Immature natural killer cell (primary cell): ENCODE data around the gene TM4SF5. TPM values are rescaled to one million over a fixed set of nuclear protein-coding genes. Genes with fewer than 3 reads are reported as not detected.
A peak's percentile ranks its signal among the peaks of the same experiment; 100 is the strongest.
"Not testable (repeated sequence)": the region's sequence is repeated elsewhere in the genome, so short reads cannot be mapped to it uniquely, and the experiment has no call there.

Experiments
- DNase-seq, 3 donors: peaks; one replicate each; pipeline ENCODE4 v3.0.0; 2022; ENCODE audit warnings: mixed read lengths in 1 of 3
- H3K27ac Mint-ChIP-seq, 6 donors: one replicate each; pipeline ENCODE4 v1.8.0; 2020; ENCODE audit warnings: mixed read lengths in 6 of 6, mild to moderate bottlenecking in 5 of 6, inconsistent platforms in 4 of 6, moderate library complexity in 3 of 6
- H3K27me3 Mint-ChIP-seq, 3 donors: one replicate each; pipeline ENCODE4 v1.8.0; 2020 to 2021; ENCODE audit warnings: low read depth in 3 of 3, mild to moderate bottlenecking in 3 of 3, mixed read lengths in 3 of 3, moderate library complexity in 3 of 3, inconsistent platforms in 1 of 3
- H3K36me3 Mint-ChIP-seq, 3 donors: one replicate each; pipeline ENCODE4 v1.8.0; 2020; ENCODE audit warnings: mixed read lengths in 3 of 3, inconsistent platforms in 2 of 3, mild to moderate bottlenecking in 2 of 3
- H3K4me1 Mint-ChIP-seq, 2 donors: one replicate each; pipeline ENCODE4 v1.8.0; 2020; ENCODE audit warnings: inconsistent platforms in 2 of 2, mild to moderate bottlenecking in 2 of 2, mixed read lengths in 2 of 2, moderate library complexity in 1 of 2
- H3K4me3 Mint-ChIP-seq, 5 donors: one replicate each; pipeline ENCODE4 v1.8.0; 2020; ENCODE audit warnings: mild to moderate bottlenecking in 5 of 5, mixed read lengths in 5 of 5, inconsistent platforms in 3 of 5, moderate library complexity in 3 of 5
- H3K9me3 Mint-ChIP-seq, 6 donors: one replicate each; pipeline ENCODE4 v1.8.0; 2020; ENCODE audit warnings: mild to moderate bottlenecking in 6 of 6, mixed read lengths in 6 of 6, inconsistent platforms in 4 of 6, moderate library complexity in 3 of 6
- polyA plus RNA-seq, 3 donors: library from polyadenylated mRNA; unstranded; fragments of 300-500 nt; fragmentation: Illumina TruSeq; gene quantifications; one replicate each; pipeline ENCODE4 v1.2.3, GENCODE V29; 2021

The TM4SF5 gene
- polyA plus RNA-seq, 3 donors from 2014 or later: not detected

DNA sequence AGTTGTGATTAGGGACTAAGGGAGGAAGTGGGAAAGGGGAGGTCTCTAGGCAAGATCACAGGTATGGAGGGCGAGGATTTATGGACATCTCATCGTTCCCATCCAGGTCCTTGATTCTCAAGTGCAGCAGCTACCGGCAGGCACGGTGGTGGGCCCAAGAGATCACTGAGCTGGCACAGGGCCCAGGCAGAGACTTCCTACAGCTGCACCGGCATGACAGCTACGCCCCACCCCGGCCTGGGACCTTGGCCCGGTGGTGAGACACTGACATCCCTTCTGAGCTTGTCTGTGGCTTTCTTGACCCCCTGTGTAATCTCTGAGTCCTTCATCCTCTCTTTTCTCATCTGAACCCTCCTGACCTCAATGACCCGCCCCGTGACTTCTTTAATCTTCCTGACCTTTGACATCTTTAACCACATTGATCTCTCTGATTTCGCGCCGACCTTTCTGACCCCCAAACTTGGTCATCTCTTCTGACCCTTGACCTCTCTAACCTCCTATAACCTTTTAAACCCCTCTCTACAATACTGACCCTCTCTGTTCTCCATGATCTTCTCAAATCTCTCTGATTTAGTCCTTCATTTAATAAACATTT is 39.1 kb downstream of the TM4SF5 start:
- Mint-ChIP-seq H3K27ac (no peak overlapping the region), H3K36me3 (peaks cover 5 to 9% (median 7%) of the 10 kb centered on the region in 3 donors), H3K27me3 (peaks cover 0 to 2% (median 0%) of the 10 kb centered on the region in 3 donors), H3K9me3 (no peaks in the 10 kb centered on the region), H3K4me1 (peaks cover 5 to 8% of the 10 kb centered on the region in 2 donors), H3K4me3 (peak overlapping the region in 1 of 5 donors; percentile 3)
- DNase-seq: no peak

- Mint-ChIP-seq H3K27me3 (peaks cover 0 to 2% (median 0%) of the 10 kb centered on the region in 3 donors), H3K4me3 (no peak overlapping the region), H3K4me1 (peaks cover 0 to 1% of the 10 kb centered on the region in 2 donors), H3K36me3 (peaks cover 5 to 9% (median 7%) of the 10 kb centered on the region in 3 donors), H3K9me3 (no peaks in the 10 kb centered on the region), H3K27ac (no peak overlapping the region)
- DNase-seq: no peak
Observed at GRCh38 chr17:4811471-4811870, 39.8 kb downstream of the TM4SF5 start.

DNA sequence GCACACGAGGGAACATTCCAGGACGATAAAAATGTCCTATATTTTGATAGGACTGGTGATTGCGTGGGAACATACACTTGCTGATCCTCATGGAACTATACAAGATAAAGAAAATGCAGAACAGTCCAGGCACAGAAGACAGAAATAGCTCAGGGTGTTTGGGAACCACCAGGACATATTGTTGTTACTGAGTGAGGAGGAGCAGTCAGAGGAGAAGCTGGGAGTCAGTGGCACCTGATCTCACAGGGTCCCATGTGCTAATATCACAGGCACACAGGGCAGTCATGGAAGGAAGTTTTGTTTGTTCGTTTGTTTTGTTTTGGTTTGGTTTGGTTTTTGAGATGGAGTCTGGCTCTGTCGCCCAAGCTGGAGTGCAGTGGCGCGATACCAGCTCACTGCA is 41.0 kb downstream of the TM4SF5 start:
- no peaks in the 10 kb centered on the region for H3K9me3 Mint-ChIP-seq
- no peak overlapping the region for H3K27ac Mint-ChIP-seq
- H3K4me3 Mint-ChIP-seq: no peak overlapping the region
- no peak for DNase-seq
- H3K4me1 Mint-ChIP-seq: no peaks in the 10 kb centered on the region
- peaks cover 5 to 9% (median 7%) of the 10 kb centered on the region in 3 donors for H3K36me3 Mint-ChIP-seq
- H3K27me3 Mint-ChIP-seq: peaks cover 0 to 2% (median 1%) of the 10 kb centered on the region in 3 donors

DNA sequence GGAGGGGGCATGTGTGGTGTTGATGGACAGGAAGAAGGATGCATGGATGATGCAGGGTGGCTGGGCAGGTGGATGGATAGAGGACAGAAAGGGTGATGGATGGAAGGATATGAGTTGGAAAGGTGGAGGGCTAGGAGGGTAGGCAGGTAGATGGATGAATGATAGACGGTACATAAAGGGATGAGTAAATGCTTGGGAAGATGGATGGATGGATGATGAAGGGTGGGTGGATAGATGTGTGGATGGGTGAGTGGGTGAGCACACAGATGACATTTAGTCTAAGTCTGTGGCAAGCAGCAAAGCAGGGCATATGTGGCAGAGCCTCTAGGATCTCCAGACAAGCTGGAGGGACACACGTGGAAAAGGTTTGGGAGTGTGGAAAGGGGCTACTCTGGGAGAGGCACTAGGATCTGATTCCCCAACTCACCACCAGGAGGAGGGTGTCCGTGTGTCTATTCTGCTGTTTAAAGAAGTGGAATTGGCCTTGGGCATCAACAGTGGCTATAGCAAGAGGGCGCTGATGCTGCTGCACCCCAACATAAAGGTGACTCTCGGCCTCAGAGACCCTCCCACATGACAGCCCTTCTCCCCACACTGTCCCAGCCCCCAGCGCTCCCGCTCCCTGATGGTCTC is 43.5 kb downstream of the TM4SF5 start:
- no peak for DNase-seq
- Mint-ChIP-seq H3K27ac (peak overlapping the region in 1 of 6 donors; percentile 31), H3K4me1 (no peaks in the 10 kb centered on the region), H3K36me3 (peaks cover 5 to 9% (median 7%) of the 10 kb centered on the region in 3 donors), H3K27me3 (peaks cover 0 to 1% (median 0%) of the 10 kb centered on the region in 3 donors), H3K9me3 (no peaks in the 10 kb centered on the region), H3K4me3 (no peak overlapping the region)

GRCh38 chr17:4816826-4817225 is 45.1 kb downstream of the TM4SF5 start:
- Mint-ChIP-seq H3K36me3 (peaks cover 0 to 5% (median 4%) of the 10 kb centered on the region in 3 donors), H3K4me1 (no peaks in the 10 kb centered on the region), H3K27me3 (peaks cover 0 to 1% (median 0%) of the 10 kb centered on the region in 3 donors), H3K4me3 (no peak overlapping the region), H3K9me3 (no peaks in the 10 kb centered on the region), H3K27ac (no peak overlapping the region)
- DNase-seq: no peak

DNA sequence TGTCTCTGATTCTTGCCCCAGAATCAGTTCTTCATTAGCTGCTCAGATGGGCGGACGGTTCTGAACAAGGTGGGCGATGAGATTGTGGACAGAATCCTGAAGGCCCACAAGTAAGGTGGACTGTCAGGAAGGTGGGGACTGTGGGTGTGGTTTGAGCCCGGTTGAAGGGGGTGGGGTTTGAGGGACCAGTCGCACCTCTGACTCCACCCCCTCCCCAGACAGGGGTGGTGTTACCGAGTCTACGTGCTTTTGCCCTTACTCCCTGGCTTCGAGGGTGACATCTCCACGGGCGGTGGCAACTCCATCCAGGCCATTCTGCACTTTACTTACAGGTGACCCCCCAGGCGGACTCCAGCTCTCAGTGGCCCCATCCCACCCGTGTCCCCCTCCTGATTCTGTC is 46.6 kb downstream of the TM4SF5 start:
- peaks cover 0 to 5% (median 0%) of the 10 kb centered on the region in 3 donors for H3K36me3 Mint-ChIP-seq
- DNase-seq: no peak
- H3K4me3 Mint-ChIP-seq: no peak overlapping the region
- H3K27me3 Mint-ChIP-seq: peaks cover 0 to 1% (median 0%) of the 10 kb centered on the region in 3 donors
- H3K9me3 Mint-ChIP-seq: no peaks in the 10 kb centered on the region
- no peaks in the 10 kb centered on the region for H3K4me1 Mint-ChIP-seq
- no peak overlapping the region for H3K27ac Mint-ChIP-seq

DNA sequence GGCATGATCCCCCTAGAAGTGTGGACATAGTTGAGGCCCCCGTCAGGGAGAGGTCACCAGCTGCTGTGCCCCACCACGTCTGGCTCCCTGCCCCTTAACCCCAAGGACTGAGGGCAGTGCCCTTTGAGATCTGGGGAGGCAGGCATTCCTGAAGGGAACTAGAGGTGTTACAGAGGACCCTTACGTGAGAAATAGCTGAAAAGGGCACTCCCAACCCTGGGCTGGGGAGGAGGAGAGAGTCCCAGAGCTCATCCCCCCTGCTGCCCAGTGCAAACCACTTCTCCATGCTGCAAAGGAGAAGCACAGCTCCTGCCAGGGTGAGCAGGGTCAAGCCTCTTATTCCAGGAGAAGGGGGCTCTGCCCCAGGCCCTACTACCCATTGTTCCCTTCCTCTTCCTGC is 51.1 kb downstream of the TM4SF5 start:
- no peak for DNase-seq
- Mint-ChIP-seq H3K27me3 (peaks cover 0 to 2% (median 0%) of the 10 kb centered on the region in 3 donors), H3K4me1 (no peaks in the 10 kb centered on the region), H3K4me3 (no peak overlapping the region), H3K27ac (no peak overlapping the region), H3K9me3 (no peaks in the 10 kb centered on the region), H3K36me3 (no peaks in the 10 kb centered on the region)

- no peaks in the 10 kb centered on the region for H3K4me1 Mint-ChIP-seq
- no peaks in the 10 kb centered on the region for H3K36me3 Mint-ChIP-seq
- DNase-seq: no peak
- H3K4me3 Mint-ChIP-seq: no peak overlapping the region
- peaks cover 0 to 2% (median under 1%) of the 10 kb centered on the region in 3 donors for H3K27me3 Mint-ChIP-seq
- H3K9me3 Mint-ChIP-seq: no peaks in the 10 kb centered on the region
- no peak overlapping the region for H3K27ac Mint-ChIP-seq
Observed at GRCh38 chr17:4823373-4824089, 51.8 kb downstream of the TM4SF5 start.

DNA sequence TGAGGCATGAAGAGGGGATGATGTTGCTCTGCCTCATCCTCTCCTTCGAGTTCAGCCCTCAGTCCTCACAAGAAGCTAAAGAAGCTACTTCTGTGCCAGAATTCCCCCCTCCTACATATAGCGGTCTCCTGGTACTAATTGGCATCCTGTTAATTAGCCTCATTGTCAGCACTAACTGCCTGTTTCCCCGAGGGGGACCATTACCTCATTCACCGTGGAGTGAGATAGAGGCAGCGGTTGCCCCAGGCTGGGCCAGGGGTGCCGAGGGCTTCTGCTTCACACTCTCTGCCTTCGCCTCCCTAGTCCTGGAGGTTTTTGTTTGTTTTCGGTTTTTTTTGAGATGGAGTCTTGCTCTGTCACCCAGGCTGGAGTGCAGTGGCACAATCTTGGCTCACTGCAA is 55.7 kb downstream of the TM4SF5 start:
- H3K27ac Mint-ChIP-seq: no peak overlapping the region
- H3K4me3 Mint-ChIP-seq: no peak overlapping the region
- no peaks in the 10 kb centered on the region for H3K36me3 Mint-ChIP-seq
- no peak for DNase-seq
- H3K27me3 Mint-ChIP-seq: peaks cover 0 to 2% (median 2%) of the 10 kb centered on the region in 3 donors
- H3K4me1 Mint-ChIP-seq: peaks cover 0 to under 1% of the 10 kb centered on the region in 2 donors
- no peaks in the 10 kb centered on the region for H3K9me3 Mint-ChIP-seq

DNA sequence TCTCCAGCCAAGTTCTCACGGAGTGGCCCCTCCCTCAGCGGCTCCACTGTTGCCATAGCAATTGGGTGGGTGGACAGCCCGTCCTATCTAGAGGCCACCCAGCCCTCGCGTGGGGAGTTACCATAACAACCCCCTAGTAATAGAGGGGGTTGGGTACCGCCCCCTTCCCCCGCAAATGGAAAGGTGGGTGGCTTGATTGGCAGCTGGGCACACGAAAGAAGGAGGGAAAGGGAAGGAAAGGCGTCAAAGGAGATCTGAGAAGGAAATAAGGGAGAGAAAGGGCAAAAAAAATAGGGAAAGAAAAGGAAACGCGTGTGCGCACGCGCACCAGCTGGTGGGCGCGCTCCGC is 61.1 kb downstream of the TM4SF5 start:
- H3K9me3 Mint-ChIP-seq, H3K36me3 Mint-ChIP-seq, DNase-seq: not testable (repeated sequence)
- peak overlapping the region; percentile 94 to 98 (median 96) for H3K4me3 Mint-ChIP-seq
- H3K4me1 Mint-ChIP-seq: peaks cover 30 to 36% of the 10 kb centered on the region in 2 donors
- H3K27ac Mint-ChIP-seq: peak overlapping the region; percentile 88 to 98 (median 98)
- peaks cover 5 to 12% (median 8%) of the 10 kb centered on the region in 3 donors for H3K27me3 Mint-ChIP-seq

Other genes starting within 250 kb of the TM4SF5 start
- 10 to 100 TPM in 1 of 3 donors, 1 to 10 TPM in 2; 3.5 to 21.9 (median 7.2) TPM for gene MYBBP1A, start 216.5 kb upstream of the TM4SF5 start, polyA plus RNA-seq
- gene GGT6, start 211.3 kb upstream of the TM4SF5 start, polyA plus RNA-seq: not detected
- gene SMTNL2, start 187.4 kb upstream of the TM4SF5 start, polyA plus RNA-seq: not detected
- not detected for gene ALOX15, start 130.2 kb upstream of the TM4SF5 start, polyA plus RNA-seq
- 10 to 100 TPM in 1 of 3 donors, 1 to 10 TPM in 2; 3.8 to 11.1 (median 4.6) TPM for gene PELP1, start 67.7 kb upstream of the TM4SF5 start, polyA plus RNA-seq
- gene ARRB2, start 61.3 kb upstream of the TM4SF5 start, polyA plus RNA-seq: 10 to 100 TPM; 46.0 to 70.9 (median 60.4) TPM
- 10 to 100 TPM; 26.2 to 52.1 (median 37.6) TPM for gene MED11, start 40.5 kb upstream of the TM4SF5 start, polyA plus RNA-seq
- not detected for gene ZMYND15, start 32.1 kb upstream of the TM4SF5 start, polyA plus RNA-seq
- gene CXCL16, start 32.0 kb upstream of the TM4SF5 start, polyA plus RNA-seq: 1 to 10 TPM; 1.1 to 2.2 (median 1.1) TPM
- not detected for gene VMO1, start 14.5 kb downstream of the TM4SF5 start, polyA plus RNA-seq
- gene GLTPD2, start 17.1 kb downstream of the TM4SF5 start, polyA plus RNA-seq: under 1 TPM in 2 of 3 donors, not detected in 1; 0.57 to 0.74 TPM
- 100 to 1,000 TPM; 327 to 701 (median 348) TPM for gene PSMB6, start 24.3 kb downstream of the TM4SF5 start, polyA plus RNA-seq
- gene PLD2, start 35.3 kb downstream of the TM4SF5 start, polyA plus RNA-seq: 1 to 10 TPM in 1 of 3 donors, under 1 TPM in 1, not detected in 1; 0.78 to 2.0 TPM
- gene MINK1, start 61.5 kb downstream of the TM4SF5 start, polyA plus RNA-seq: 10 to 100 TPM in 1 of 3 donors, 1 to 10 TPM in 2; 2.0 to 13.5 (median 3.8) TPM
- gene C17orf107, start 127.7 kb downstream of the TM4SF5 start, polyA plus RNA-seq: 1 to 10 TPM in 2 of 3 donors, under 1 TPM in 1; 0.22 to 1.7 (median 1.3) TPM
- 1 to 10 TPM; 2.7 to 4.9 (median 3.9) TPM for gene CHRNE, start 131.2 kb downstream of the TM4SF5 start, polyA plus RNA-seq
- 1 to 10 TPM in 1 of 3 donors, under 1 TPM in 1, not detected in 1; 0.38 to 1.3 TPM for gene GP1BA, start 160.4 kb downstream of the TM4SF5 start, polyA plus RNA-seq
- 100 to 1,000 TPM; 139 to 196 (median 139) TPM for gene SLC25A11, start 168.2 kb downstream of the TM4SF5 start, polyA plus RNA-seq
- 10 to 100 TPM; 62.3 to 78.2 (median 73.1) TPM for gene RNF167, start 168.4 kb downstream of the TM4SF5 start, polyA plus RNA-seq
- gene PFN1, start 176.6 kb downstream of the TM4SF5 start, polyA plus RNA-seq: 1,000 to 10,000 TPM; 3,573 to 4,444 (median 3,740) TPM
- gene ENO3, start 179.2 kb downstream of the TM4SF5 start, polyA plus RNA-seq: 1 to 10 TPM; 1.6 to 4.2 (median 4.1) TPM
- gene SPAG7, start 195.9 kb downstream of the TM4SF5 start, polyA plus RNA-seq: 100 to 1,000 TPM; 117 to 164 (median 155) TPM
- gene CAMTA2, start 215.8 kb downstream of the TM4SF5 start, polyA plus RNA-seq: 10 to 100 TPM in 2 of 3 donors, 1 to 10 TPM in 1; 2.5 to 22.9 (median 12.0) TPM
- gene INCA1, start 225.6 kb downstream of the TM4SF5 start, polyA plus RNA-seq: under 1 TPM in 2 of 3 donors, not detected in 1; 0.29 to 0.35 TPM
- gene KIF1C, start 226.1 kb downstream of the TM4SF5 start, polyA plus RNA-seq: 1 to 10 TPM in 2 of 3 donors, under 1 TPM in 1; 0.76 to 5.7 (median 4.0) TPM